Keratinocyte (primary cell): ENCODE measurements around the gene COMMD3.

ENCODE experiments used
- EZH2 ChIP-seq: IDR thresholded peaks from one replicate; pipeline ENCODE4 v1.6.1; 2012; ENCODE audit warnings: inconsistent platforms, mild to moderate bottlenecking, low read length, moderate library complexity
- TF ChIP-seq, protein P1 (sequence below), 3 experiments: IDR thresholded peaks in 1 of 3; conservative IDR thresholded peaks in 1 of 3; optimal IDR thresholded peaks in 1 of 3; 2 replicates in 2 of 3; 3 replicates in 1 of 3; pipeline versions ENCODE3 to v1.5.1; 2011; ENCODE audit warnings: low read length in 3 of 3, mild to moderate bottlenecking in 3 of 3, moderate library complexity in 2 of 3, control low read depth in 1 of 3, inconsistent platforms in 1 of 3; ENCODE audit not compliant: insufficient read depth in 2 of 3; ENCODE audit errors: extremely low read depth in 1 of 3

- TF ChIP-seq, protein P1, sequence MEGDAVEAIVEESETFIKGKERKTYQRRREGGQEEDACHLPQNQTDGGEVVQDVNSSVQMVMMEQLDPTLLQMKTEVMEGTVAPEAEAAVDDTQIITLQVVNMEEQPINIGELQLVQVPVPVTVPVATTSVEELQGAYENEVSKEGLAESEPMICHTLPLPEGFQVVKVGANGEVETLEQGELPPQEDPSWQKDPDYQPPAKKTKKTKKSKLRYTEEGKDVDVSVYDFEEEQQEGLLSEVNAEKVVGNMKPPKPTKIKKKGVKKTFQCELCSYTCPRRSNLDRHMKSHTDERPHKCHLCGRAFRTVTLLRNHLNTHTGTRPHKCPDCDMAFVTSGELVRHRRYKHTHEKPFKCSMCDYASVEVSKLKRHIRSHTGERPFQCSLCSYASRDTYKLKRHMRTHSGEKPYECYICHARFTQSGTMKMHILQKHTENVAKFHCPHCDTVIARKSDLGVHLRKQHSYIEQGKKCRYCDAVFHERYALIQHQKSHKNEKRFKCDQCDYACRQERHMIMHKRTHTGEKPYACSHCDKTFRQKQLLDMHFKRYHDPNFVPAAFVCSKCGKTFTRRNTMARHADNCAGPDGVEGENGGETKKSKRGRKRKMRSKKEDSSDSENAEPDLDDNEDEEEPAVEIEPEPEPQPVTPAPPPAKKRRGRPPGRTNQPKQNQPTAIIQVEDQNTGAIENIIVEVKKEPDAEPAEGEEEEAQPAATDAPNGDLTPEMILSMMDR (optimal IDR thresholded peaks at IDR 0.05 in 1 of 3, IDR thresholded peaks at IDR 0.05 in 1 of 3, conservative IDR thresholded peaks at IDR 0.05 in 1 of 3; ENCODE audit: extremely low read depth in 1 of 3, insufficient read depth in 2 of 3, low read length in 3 of 3): no peak
- TF ChIP-seq EZH2: peak; percentile 54
These were observed 29.3 kb downstream of the COMMD3 start, which contains the start of gene SPAG6 for GRCh38 chr10:22345301-22346095.
